NOMO-1 (cell line): ENCODE measurements around the gene CELA1.
"Not testable (repeated sequence)": the region's sequence is repeated elsewhere in the genome, so short reads cannot be mapped to it uniquely, and the experiment has no call there.

ENCODE experiments used
- DNase-seq, 2 experiments: peaks; one replicate each; lab custom pipeline; 2025; ENCODE audit not compliant: unreplicated experiment in 2 of 2; lab: John Stamatoyannopoulos, UW

The CELA1 gene

GRCh38 chr12:51349026-51349425 lies 2.5 kb upstream of the CELA1 start:
- no peak for DNase-seq

DNA sequence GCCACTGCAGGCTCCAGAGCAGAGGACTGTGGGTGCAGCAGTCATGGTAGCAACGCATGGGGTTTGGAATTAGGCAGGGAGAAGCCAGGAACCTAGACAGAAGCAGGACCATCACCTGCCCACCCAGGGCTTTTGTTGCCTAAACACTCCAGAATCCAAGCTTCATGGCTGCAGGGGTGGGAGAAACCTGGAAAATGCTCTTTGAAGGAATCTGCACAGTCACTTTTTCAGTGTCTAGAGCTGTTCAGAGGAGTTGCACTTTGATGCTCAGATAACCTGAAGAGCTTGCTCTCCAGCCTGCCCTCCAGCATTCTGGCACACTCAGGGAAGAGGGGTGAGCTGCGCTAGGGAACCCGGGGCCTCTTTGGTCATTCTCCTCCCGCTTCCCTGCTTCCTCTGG lies 1.6 kb upstream of the CELA1 start:
- no peak for DNase-seq

DNA sequence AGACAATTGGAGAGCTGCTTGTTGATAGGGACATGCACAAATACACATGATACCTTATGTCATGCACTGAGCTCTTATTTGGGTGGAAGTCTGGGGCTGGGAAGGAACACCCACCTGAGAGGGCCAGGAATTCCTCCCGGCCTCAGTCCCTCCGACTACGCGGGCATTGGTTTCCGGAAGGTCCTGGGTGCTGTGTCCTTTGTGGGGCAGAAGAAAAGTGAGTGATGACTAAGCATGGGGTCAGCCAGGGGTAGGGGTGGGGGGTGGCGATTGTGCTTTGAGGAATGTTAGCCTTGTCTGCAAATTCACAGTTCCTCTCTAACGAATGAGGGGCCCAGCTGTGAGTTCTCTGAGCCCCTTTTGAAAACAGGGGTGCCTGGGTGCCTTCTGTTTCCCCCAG lies 798 bp downstream of the CELA1 start:
- no peak for DNase-seq

DNA sequence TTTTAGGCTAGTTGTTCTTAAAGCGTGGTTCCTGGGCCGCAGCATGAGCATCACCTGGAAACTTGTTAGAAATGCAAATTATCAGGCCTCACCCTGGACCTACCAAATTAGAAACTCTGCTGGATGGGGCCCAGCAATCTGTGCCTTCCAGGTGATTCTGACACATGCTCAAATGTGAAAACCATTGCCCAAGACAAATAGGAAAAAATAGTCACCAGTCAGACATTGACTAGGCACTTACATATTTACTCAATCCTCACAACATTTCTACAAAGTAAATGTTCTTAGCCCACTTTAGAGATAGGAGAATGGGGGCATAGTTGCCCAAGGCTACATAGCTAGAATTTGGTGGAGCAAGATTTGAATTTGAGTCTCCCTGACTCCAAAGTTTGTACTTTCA lies 3.3 kb downstream of the CELA1 start:
- DNase-seq = no peak

DNA sequence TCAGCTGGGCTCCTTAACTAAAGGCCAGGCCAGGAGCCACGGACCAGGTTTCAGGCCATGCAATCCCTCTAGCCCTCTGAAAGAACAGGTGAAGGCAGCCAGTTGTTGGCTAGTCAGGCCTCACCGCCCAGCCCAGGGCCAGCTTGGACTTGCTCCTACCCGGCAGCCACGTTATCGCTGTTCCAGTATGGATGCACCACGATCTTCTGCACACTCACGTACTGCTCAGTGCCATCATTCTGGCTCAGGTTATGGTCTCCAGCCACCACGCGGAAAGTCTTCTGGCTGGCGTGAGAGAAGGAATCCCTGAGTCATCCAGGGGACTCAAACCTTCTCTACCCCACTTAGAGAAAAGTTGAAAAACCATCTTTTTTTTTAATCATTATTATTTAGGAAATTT lies 4.1 kb downstream of the CELA1 start:
- no peak for DNase-seq

DNA sequence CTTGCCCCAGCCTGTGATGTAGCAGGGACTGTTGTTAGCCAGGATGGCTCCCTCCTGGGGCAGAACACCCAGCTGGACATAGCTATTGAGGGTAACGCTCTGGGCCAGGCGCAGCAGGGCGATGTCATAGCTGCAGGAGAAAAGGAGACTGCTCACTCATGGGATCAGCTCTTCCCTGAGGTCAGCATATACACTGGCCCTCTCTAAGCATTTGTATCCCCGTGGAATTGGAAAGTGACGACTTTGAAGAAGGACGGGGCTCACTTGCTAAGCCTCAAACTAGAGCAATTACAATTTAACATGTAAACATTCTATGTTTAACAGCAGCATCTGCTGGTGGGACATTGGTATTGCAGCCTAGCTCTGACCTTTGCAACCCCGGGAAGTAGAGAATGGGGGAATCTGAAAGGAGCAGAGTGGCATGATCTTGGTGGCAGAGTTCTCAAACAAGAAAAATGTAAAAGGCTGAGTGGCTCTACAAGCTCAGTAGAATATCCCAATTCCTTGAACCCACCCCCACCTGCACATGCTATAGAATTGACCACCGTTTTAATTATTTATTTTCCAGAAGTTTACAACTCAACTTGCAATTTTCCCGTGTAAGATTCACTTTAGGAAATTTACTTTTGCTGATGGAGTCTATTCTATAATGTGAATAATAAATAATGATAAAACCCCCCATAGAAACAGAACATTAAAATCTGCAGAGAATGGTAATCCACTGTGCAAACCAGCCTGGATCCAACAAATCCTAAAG lies 5.0 kb downstream of the CELA1 start:
- DNase-seq = peak; percentile 60 to 83

DNA sequence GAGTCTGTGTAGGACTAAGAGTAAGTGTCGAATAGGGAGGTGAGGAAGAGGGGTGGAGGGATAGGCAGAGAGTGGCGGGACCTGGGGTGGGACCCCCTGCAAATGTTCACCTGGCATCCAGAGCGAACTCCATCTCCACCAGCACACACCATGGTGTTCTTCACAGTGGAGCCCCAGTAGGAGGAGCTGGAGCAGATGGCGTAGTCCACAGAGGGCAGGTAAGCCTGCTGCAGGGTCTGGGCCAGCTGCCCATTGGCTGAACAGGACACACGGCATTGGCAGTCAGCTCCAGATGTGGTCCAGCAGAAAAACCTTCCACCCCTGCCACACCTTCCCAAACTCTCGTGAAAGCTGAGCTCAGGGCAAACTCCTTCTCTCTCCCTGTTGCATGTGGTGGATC lies 6.7 kb downstream of the CELA1 start:
- DNase-seq = no peak

DNA sequence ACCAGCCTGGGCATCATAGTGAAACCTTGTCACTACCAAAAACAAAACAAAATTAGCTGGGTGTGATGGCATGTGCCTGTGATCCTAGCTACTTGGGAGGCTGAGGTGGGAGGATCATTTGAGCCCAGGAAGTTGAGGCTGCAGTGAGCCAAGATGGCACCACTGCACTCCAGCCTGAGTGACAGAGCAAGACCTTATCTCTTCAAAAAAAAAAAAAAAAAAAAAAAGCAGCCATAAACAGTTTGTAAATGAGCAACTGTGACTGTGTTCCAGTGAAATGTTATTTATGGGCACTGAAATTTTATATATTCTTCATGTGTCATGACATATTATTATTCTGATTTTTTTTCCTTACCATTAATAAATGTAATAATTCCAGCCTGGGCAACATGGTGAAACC lies 9.1 kb downstream of the CELA1 start:
- not testable (repeated sequence) for DNase-seq

DNA sequence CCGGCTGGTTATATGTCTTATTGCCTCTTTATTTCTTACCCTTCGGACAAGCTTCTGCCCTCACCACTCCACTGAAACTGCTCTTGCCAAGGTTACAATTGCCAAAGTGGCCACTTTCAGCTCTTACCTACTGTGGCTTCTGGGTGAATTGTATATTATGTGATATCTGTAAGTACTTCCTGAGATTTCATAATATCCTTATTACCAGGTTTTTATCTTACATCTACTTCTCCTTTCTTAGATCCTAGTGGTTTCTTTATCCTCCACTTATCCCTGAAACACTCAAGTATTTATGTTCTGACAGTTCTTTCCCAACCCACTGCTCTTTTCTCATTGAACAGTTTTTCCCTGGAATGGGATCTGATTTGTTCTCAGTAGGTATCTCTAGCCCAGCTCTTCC lies 10.5 kb downstream of the CELA1 start:
- peak; percentile 69 to 94 for DNase-seq

DNA sequence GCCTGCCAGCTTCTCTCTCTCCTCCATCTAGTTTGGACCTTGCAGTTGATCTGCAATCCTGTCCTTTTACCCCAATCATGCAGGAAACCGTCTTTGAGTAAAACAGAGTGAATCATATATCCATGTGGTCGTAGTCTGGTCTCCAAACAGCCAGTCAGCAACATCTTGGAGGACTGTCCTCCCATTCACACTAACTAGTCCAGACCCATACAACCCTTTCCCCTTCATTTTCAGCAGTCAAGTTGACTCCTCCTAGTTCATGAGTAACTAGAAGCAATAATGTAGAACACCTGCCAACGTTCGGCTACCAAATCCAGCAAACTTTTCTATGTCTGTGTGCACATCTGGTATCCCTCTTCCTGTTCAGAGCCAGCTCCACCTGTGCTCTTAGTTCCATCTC lies 11.7 kb downstream of the CELA1 start:
- no peak for DNase-seq

DNA sequence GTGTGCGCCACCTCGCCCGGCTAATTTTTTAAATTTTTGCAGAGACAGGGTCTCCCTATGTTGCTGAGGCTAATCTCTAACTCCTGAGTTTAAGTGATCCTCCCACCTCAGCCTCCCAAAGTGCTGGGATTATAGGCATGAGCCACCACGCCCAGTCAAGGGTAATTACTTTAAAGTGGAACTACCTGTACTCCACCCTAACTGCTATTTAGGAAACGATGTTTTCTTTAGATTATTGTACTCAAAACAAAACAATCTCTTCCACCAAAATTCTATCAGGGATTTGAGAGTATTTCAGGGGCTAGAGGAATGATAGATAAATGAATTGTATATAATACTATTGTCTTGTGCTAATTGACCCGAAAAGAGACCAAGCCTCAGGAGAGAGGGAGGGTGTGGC lies 12.9 kb downstream of the CELA1 start:
- no peak for DNase-seq

DNA sequence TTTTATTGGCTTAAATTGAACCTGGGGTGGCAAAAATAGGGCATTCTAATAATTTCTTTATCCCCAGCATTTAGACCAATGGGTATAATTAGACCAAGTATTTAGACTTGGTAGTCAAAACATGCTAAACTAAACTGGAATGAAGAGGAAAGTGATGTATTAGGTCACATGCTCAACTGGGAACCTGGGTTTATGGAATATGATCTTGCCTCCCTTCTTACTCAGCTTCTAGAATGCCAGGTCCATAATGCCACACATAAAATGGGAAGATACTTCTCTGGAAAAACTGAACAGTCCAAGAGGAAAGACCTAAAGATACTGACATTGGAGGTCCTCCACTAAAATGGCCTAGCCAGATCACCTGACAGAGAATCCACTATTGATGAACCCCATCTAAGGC lies 16.3 kb downstream of the CELA1 start:
- no peak for DNase-seq

DNA sequence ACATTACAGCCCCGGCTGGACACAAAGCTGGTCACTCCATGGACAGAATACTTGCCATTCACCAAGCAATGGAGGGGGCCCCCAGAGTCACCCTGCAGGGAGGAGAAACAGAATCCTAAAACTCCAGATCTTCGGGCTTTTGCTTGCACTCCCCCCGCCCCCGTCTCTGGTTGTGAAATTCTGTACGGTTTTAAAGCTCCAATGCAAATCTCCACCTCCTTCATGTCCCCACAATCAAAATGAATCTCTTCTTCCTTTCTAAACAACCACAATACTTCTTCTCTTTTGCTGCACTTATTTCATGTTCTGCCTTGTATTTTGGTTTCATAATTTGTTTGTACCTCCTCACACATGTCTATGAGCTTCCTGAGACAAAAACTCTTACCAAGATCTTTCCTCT lies 16.7 kb downstream of the CELA1 start:
- peak; percentile 22 to 53 for DNase-seq

DNA sequence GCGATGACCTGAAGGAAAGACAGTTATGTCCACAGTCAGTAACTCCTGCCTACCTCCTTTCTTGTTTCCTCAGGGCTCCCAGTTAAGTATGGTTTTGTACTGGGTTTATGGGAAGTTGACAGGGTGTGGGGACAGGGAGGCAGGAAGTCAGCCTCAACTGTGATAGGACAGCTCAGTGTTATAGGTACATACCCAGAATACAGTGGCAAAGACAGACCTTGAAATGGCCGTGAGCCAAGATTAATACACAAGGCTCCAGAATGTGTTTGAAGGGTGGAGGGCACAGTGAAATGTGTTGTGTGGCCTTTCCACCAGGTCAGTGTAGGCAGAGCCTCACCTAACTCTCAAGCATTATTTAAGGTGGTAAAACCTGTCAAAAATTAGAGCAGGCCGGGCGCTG lies 17.9 kb downstream of the CELA1 start:
- no peak for DNase-seq

DNA sequence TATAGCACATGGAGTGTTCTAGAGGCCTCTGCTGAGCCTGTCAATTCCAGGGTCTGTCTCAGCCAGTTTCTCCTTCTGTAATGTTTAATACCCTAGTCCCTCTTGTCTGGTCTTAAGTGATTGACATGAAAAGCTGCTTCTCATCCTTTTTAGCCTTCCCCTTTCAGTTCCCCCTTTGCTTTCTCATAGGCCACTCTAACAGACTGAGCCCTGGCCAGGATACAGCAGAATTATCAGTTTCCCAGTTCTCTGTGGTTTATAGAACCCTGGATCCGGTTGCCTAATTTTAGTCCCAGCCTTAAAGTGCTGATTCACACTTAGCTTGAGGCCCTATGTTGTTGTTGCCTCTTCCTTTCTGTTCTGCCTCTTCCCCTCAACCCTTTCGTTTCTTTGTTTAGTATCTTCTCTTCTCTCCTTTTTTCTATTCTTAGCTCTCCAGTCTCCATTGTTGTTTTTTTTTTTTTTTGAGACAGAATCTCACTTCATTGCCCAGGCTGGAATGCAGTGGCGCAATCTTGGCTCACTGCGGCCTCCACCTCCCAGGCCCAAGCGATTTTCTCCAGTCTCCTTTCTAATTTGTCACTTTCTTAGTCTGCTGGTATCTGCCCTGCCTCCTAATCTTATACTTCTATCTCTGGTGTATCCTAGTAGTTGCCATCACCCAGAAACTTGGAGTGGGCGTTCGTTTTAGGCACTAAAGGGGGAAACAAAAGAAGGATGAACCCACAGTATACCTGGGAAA lies 19.6 kb downstream of the CELA1 start:
- DNase-seq = peak; percentile 97 to 99

- no peak for DNase-seq
Observed at GRCh38 chr12:51324953-51325352, 21.5 kb downstream of the CELA1 start.

GRCh38 chr12:51323966-51324895 lies 22.2 kb downstream of the CELA1 start, which contains the start of gene BIN2:
TSS of gene BIN2 (minus strand) at chr12:51324174. CDS start at chr12:51324102, 72 bp downstream.
- peak; percentile 73 to 82 for DNase-seq

DNA sequence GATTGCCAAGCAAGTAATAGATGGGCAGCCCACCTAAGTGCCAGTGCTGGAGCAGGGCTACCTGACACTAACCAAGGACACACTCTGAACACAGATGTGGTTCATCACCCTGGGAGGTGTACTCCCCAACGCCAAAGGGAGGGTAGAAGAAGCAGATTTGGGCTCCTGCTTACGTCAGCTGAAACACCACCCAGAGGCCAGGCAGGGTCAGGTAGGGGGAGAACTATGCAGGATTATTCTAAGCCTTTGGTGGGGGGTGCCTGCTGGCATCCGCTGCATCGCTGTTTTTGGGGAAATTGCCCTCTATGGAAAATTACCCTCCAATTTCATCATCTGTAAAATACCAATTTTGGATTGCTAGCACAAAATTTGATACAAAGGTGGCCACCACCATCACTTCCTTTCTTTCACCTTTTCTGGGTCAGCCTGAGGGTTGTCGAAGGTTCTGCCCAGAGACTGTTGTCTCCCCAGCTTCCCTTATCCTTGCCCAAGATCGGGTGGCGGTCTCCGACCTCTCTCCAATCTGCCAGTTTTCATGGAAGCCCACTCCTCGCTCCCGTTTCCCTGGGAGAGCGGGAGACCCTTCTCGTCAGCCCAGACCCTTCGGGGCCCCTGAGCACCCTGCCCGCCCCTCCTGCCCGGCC lies 23.0 kb downstream of the CELA1 start:
- DNase-seq = peak in 1 of 2 experiments; percentile 37

DNA sequence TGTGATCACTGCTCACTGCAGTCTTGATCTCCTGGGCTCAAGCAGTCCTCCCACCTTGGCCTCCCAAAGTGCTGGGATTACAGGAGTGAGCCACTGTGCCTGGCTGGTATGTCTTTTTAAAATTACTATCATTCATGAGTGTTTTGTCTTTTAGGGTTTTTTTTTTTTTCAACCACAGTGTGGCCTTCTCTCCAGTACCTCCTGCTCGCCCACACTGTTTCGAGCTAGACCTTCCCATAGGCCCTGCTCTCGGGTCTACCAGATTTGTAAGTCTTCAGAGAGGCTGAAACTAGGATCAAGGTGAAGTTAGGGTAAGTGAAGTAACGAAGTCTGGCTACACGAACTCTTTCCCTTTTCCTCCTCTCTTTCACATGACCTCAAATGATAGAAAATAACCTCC lies 24.0 kb downstream of the CELA1 start:
- no peak for DNase-seq

- DNase-seq = no peak
Observed at GRCh38 chr12:51321882-51322281, 24.6 kb downstream of the CELA1 start.
